Activated CD4-positive, alpha-beta T cell treated with anti-CD3 and anti-CD28 coated beads for 4 hours (primary cell): ENCODE results near the gene VPS37B.

Experiments used
- DNase-seq, 2 donors: peaks; one replicate each; pipeline ENCODE4 v3.0.0-alpha.2; 2020

Gene VPS37B

DNA sequence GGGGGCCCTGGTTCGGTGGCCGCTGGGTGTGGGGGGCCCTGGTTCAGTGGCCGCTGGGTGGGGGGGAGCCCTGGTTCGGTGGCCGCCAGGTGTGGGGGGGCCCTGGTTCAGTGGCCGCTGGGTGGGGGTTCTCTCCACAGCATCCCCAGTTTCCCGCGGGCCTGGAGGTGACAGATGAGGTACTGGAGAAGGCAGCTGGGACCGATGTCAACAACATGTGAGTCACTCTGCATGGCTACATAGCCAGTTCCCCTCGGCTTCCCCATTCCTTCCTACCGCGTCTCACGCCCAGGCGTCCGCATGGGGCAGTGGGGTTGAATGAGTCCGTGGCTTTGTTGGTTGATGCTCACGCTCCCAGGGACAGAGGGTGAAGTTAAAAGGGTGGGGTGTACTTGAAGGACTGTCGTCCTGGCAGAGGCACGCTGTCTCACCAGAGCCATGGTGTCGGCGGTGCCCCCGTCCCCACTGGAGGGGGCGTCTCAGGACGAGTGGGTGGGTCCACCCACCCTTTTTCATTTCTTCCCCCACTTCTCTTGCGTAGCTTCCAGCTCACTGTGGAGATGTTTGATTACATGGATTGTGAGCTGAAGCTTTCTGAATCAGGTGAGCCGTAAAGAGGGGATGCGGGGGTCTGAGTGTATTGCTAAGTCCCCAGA lies 45.1 kb downstream of the VPS37B start:
- DNase-seq, result no peak

DNA sequence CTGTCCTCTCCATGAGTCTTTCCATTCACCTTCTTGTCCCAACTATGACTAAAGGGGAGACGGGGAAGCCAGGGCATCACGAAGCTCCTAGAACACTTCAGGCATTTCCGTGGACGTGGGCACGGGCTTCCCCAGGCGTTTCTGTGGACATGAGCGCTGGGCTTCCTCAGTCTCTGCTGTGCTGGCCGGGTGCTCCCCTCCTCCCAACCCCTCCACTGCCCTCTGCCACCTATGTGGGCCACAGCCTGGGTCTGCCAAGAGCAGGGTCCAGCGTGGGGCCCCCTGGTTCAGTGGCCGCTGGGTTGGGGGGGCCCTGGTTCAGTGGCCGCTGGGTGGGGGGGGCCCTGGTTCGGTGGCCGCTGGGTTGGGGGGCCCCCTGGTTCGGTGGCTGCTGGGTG lies 45.9 kb downstream of the VPS37B start:
- DNase-seq, result no peak

DNA sequence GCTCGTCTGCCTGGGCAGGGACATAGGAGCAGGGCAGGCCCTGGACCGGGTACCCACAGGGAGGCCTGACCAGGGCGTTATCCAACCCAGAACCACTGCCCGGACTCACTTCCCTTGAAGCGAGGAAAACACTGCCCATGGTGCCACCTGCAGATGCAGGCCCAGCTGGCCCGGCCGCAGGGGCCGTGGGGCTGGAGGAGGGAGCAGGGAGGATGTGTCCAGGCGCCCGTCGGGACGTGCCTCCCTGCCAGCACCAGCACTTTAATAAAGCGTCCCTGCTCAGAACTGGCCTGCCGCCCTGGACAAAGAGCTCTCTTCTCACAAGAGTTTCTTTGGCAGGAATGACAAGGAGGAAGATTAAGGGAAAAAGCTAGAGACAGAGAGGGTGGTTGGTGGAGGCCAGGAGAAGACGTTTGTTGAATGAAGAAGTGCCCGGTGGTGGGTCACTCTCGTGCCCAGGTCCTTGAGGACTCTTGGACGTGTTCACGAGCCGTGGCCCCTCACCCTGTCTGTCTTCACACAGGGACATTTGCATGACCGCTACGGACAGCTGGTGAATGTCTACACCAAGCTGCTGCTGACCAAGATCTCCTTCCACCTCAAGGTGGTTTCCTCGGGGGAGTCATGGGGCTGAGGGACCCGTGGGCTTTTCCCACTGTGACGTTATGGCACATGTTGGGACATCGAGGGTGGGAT lies 46.4 kb downstream of the VPS37B start:
- DNase-seq, result no peak

DNA sequence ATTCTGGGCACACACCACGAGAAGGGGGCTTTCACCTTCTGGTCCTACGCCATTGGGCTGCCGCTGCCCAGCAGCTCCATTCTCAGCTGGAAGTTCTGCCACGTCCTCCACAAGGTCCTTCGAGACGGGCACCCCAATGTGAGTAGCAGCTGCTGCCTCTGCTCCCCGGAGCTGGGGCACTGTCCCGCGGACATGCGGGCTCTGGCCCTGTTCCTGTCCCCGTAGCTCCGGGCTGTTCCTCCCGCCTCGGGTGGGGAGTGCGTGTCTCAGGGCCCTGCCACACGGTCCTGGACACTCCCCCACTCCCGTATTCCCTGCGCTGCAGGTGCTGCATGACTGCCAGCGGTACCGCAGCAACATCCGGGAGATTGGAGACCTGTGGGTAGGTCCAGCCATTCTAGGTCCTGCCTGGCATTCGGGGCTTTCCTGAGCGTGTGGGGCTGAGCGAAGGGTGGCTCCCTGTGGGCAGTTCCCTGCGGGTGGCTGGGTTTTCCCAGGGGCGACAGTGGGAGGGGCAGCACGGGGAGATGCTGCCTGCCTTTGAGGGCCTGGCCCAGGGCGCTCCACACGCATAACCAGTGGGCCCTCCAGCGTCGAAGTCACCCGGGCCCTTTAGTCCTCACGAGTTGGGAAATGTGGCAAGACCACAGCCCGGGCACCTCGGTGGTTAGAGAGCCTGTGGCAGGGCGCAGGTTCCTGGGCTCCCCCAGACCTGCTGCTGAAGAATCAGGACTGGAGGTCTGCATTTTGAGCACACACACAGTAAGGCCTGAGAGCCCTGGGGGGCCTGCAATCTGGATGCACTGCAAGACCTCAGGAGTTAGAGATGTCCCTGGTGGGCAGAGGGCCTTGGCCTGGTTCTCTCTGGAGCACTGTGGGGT lies 47.2 kb downstream of the VPS37B start:
- no peak for DNase-seq

DNA sequence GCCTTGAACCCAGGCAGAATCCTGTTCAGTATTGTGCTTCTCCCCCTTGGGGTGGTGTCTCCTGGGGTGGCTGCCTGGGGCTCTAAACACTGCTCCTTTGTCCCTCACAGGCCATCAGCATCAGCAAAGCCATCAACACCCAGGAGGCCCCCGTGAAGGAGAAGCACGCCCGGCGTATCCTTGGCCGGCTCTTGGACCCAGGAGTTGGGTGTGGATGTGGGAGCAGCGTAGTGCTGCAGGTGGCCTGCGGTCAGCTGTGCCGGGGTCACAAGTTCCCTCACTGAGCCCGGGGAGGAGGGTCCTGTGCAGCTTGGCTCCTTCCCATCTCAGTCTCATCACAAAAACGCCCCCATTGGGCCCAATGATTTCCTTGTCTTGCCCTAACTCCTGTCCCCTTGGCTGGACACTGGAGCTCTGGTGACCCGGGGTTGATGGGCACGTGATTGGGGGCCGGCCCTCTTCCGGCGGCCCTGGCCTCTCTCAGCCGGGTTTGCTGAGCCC lies 48.0 kb downstream of the VPS37B start:
- no peak for DNase-seq

DNA sequence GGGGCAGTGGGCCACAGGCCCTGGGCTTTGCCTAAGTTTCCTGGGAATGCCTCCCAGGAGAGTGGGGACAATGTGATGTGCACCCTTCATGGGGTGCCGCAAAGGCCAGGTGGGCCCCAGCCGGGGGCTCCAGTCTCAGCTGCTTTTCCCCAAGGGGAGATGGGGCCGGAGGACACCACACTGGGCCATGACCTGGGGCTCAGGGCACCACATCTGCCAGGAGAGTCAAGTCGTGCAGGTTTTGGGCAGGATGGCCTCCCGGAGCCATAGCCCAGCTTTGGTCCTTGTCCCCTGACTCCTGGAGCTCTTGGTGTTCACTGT lies 48.4 kb downstream of the VPS37B start:
- no peak for DNase-seq

DNA sequence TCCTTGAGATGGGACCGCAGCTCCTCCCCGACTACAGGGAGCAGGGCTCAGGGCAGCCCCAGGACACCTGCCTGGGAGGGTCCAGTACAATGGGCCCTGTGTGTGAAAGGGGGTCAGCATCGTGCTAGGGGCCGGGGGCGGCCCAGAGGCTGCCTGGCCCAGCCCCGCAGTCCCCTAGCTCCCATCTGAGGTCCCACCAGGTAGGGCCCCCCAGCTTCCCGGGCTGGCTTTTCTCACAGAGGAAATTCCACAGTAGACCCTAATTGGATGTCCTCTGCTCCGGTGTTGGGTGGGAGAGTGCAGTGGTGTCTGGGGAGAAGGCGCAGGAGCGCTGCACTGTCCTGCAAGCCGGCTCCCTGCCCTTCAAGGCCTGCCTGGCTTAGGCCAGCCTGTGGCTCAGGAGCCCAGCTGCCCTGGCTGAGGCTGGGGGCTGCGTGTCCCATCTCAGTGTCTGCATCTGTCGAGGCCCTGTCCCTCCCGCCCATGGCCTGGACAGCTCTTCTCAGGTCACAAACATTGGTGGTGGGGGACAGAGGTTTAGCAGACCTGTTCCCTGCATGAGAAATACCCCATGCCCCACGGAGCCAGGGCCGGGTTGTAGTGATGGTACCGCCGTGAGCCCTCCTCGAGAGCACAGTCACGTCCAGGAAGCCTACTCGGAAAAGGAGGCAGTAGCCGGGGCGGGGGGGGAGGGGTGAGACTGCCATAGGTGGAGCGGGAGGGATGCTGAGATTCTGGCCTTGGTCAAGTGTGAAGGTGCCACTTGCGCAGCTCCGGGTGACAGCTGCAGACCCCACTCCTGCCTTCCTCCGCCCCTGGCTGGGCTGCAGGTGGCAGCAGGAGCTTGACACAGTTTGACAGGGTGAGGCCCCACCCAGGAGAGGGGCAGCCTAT lies 49.1 kb downstream of the VPS37B start:
- no peak for DNase-seq

DNA sequence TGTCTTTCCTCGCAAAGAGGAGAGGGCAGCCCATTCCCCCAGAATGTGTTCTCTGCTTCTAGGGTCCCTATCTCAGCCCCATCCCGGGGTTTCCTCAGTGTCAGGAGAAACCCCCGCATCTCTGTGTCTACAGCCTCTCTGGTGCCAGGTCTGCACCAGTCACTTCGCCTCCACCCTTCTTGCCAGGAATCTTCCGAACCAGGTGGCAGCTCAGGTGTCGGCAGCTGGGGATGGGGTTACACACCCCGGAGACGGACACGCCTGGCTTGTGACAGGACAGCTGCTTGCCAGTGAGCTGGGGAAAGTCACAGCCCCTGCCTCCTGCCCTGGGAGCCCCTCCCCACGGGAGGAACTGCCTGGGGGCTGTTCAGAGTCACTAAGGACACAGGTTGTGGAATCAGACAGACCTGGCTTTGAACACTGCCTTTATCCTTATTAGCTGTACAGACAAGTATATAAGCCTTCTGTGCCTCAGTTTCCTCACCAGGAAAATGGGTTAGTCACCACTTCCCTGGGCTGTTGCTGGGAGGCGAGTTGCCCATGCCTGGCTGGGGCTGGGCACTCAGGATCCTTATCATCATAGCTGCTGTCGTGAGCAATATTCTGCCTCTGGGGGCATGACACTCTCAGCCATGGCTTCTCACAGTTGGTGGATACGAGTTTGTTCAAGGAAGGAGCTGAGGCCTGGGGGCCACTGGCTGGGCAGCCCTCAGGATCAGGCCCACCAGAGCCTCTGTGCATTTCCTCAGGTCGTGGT lies 49.9 kb downstream of the VPS37B start:
- DNase-seq, result no peak

DNA sequence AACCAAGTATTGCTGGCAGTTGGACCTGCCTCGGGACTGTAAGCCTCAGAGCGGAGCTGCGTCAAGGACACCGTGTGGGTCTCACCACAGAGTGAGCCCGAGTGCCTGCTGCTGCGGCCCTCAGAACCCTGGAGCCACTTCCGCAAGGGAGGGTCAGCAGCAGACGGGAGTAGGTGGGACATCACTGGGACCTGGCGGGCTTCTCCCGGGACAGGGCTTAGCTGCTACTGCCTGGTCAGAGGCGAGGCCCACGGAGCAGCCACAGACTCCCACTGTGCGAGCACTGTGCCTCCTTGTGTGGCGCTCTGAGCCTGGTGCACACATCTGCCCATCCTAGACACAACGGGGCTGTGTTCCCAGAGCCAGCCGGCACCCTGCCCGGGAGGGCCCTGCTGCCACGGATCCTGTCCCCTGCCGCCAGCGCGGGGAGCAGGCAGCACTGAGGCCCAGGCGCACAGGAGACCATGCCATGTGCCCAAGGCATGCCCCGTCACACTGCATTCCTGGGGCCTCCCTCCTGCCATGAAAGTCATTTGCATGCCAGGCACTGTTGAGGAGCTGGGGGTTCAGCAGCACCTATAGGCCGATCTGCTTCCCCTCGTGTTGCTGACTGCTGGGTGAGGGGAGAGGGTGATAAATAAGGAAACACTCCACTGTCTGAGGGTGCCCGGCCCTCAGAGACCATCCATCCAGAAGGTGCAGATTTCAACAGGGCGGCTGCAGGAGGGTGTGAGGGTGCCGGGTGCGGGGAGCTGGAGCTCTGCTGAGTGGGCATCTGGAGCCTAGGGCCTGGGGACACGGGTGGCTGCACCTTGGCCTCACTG lies 50.7 kb downstream of the VPS37B start:
- DNase-seq, result no peak

DNA sequence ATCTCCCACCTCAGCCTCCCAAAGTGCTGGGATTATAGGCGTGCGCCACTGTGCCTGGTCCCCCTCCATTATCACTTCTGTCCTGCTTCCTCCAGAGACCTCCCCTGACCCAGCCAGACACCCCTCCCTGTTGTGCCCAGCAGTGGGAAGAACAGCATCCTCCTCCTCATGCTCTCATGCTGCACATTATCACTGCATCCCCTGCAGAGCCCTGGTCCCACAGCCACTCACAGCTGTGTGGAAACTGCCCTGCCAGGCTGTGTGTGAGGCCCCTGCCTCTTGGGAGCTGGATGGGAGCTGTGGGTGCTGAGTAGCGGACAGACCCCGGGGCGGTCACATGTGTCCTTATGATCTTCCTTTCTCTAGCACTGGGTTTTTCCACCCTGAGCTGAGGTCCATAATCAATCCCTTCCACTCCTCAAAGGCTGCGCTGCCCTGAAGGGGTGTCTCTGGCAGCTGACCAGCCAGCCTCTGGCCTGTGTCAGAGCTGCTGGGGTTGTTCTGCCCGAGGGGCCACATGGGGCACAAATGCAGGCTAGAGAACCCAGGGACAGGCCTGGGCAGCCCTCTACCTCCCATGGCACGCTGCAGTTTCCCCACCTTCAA lies 51.5 kb downstream of the VPS37B start:
- DNase-seq, result no peak

DNA sequence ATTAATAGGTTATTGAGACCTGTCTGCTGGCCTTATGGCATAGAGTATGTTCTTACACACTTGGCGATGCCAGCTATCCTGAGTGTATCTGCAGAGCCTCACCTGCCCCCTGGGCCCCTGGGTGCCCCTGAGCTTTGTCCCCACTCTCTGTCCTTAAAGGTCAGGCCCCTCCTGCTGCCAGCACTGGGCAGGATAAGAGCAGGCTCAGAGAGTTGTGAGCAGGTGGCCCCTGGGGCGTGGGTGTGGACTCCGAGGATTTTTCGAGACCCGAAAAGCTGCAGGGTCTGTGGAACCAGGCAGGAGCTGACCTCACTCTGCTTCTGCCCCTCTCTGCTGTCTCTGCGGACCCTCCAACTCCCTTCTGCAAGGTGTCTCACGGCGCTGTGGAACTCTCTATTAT lies 52.5 kb downstream of the VPS37B start:
- DNase-seq, result no peak

DNA sequence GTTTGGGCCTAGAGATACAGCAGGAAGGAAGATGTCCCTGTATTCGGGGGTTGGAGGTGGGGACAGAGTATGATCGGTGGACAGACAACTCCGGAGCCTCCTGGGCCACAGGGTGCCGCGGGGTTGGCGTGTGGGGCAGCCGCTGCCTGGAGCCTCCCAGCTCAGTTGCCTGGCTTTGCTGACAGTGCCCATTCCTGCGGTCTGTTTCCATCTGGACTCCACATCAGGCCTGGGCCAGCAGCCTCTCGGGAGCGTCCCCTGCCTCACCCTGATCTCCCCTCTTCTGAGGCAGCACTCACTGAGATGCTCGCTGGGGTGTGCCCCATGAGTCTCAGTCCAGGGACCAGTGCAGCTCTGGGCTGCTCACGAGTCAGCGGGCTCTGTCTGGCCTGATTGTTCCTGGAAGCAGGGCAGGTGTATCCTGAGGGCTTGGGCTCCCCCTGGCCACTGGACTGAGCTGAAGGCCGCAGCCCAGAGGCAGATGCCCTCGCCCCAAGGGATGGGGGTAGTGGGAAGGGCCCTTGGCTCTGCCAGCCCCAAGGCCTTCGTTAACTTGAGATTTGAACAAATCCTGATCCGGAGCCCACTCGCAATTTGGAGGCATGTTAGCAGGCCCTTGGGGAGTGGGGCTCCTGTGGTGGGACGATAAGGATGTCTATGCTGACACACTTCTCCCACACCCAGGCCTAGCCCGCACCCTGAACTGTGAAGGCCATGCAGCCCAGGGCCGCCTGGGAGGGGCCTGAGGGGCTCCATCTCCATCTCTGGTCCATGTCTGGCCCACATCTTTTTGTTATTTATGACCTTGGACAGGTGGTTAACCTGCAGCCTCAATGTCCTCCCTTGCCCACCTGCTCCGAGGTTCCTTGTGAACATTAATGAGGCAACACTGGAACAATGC lies 53.2 kb downstream of the VPS37B start:
- no peak for DNase-seq

DNA sequence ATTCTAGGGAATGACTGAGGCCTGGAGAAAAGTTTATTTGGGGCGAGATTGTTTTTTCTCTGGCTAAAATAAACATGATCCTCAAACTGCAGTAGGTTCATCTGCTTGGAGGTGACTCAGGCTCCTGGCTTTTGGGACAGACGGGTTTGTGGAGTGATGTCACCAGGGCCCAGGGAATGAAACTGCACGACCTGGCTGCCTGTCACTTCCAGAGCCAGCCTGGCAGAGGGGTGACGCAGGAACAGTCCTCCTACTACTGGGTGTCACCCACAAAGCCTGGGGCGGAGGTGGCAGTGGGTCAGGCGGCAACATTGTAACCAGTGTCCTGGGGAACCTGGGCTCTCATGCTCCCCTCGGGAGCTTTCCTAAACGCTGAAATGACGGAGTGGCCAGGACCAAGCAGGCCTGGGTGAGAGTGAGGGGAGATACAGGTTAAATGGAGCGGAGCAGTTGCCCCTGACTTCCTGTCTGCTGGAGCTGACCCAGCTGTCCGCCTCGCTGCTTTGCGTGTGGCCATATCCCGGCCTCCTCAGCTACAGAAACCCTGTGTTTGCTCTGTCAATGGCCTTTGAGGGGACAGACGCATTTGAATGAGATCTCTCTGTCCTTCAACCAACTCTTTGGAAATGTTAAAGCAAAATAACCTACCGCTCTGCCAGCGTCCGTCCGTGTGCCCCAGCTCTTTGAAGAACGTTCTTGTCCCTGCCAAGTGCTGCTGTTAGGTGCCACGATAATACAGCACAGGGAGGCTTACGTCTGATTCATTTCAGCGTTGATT lies 54.2 kb downstream of the VPS37B start:
- DNase-seq, result no peak

DNA sequence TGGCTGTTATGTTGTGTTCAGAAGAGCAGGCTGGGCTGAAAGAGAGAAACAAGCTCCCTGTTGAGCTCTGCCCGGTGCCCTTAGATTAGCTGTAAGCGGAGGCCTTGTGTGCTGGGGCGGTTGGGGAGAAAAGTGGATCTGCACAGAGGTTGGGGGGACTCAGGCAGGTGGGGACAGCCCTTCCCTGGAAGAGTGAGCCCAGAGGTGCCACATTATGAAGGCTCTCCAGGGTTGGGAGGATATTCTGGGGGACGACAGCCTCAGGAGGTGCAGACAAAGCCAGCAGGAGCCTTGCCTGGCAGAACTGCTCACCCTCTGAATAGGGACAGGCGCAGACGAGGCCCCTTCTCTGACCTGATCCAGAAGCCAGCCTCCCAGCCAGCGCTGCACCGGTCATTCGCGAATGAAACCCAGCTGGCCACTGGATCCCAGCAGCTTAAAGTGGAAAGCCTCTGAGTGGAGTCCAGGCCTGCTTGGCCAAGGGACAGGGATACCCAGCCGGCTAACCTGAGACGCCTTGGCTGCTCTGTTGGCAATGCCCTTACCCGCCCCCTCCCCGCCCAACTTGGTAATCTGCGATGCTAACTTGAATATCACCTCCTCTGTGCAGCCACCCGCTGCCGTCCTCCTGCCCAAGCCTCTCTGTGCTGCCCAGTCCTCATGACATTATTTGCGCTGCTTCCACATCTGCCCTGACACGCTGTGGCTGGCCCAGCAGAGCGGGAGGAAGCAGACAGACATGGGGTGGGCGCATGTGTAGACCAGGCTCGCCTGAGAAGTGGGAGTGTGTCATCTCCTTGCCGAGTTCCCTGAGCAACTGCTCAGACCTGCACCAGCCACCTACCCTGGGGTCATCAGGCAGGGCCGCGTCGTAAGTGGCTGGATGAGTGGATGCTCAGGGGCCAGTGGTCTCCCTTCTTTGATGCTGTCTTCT lies 55.1 kb downstream of the VPS37B start:
- DNase-seq, result no peak

DNA sequence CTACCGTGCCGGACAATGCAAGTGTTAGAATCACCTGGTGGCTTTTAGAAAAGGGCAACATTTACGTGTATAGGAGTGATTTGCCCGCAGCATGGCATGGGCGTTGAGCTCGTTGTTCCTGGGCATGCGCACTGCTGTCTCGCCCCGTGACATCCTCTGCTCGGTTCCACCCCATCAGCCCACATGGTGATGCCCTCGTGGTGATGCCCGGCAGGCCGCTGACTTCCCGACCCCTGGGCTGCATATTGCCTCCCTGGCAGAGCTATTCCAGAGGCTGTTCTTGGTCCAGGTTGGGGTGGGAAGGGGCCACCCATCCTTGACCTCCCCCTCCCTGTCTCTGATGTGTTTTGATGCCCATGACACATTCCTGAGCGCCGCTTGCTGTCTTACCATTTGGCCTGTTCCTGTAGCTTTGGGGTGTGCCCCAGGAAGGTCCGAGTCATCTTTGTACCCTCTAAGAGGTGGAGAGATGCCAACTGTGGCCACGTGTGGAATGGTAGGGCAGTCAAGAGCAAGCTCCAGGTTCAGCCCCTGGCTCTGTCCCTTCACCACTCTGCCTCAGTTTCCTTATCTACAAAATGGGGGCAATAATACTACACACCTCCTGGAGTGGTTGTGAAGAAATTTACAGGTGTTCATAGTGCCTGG lies 55.9 kb downstream of the VPS37B start:
- DNase-seq, result no peak

DNA sequence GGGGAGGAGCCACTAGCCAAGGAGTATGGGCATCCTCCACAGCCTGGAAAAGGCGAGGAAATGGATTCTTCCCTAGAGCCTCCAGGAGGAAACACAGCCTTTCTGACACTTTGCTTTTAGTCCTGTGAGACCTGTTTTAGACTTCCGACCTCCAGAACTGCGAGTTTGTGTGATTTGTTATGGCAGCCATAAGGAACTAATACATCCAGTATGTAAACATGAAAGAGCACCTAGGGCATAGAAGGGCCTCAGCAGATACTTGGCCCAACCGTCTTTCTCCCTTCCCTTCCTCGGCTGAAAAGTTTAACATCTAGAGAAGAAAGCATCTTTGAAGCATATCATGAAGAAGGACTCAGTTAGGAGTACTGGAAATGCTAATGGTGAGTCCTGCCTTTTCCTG lies 57.1 kb downstream of the VPS37B start:
- DNase-seq, result no peak
